Hindlimb muscle (tissue), 1 donor: Measurements from ENCODE around the gene CYP2S1. TPM values are rescaled to one million over a fixed set of nuclear protein-coding genes. Genes with fewer than 3 reads are reported as not detected.
"Not testable (repeated sequence)": the region's sequence is repeated elsewhere in the genome, so short reads cannot be mapped to it uniquely, and the experiment has no call there.

Experiments
- DNase-seq: peaks from one replicate; pipeline ENCODE4 v3.0.0-alpha.2; 2013
- polyA plus RNA-seq: library from polyadenylated mRNA; unstranded; fragments of 120-200 nt; gene quantifications from one replicate; pipeline ENCODE4 v1.2.1, GENCODE V29; 2013; ENCODE audit not compliant: insufficient read length

The CYP2S1 gene
- polyA plus RNA-seq, 1 donor = 0.46 TPM

DNA sequence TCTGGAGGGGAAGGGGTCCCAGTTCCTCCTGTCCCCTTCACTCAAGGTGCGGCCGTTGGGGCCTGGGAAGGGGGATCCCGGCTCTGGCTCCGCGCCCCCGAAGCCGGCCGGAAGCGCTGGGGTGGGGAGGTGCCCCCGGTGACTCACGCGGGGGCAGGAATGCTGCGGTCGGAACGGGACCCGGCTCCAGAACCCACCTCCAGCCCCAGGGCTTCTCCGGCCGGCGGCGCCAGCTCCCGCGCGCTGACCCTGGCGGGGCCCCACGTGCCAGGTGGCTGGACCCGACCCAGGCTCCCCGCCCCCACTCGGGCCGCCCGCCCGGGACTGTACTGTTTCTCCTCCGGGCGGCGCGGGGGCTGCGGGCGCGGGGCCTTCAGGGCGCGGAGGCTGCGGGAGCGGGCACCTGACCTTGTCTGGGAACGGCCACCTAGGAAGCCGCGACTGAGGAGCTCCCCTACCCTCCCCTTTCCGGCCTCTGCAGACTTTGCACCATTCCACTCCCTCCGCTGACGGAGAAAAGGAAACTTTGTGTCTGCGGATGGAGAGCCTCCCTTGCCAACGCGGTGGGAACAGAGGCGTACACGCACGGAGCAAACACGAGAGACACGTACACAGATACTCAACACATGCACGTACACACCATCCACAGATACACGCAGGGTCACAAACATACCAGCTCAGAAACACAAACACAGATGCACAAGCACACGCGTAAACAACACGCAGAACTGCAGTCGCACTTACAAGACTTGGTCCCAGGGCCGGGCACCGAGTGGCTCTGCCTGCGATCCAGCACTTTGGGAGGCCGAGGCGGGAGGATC lies 33.2 kb downstream of the CYP2S1 start:
- DNase-seq = no peak

DNA sequence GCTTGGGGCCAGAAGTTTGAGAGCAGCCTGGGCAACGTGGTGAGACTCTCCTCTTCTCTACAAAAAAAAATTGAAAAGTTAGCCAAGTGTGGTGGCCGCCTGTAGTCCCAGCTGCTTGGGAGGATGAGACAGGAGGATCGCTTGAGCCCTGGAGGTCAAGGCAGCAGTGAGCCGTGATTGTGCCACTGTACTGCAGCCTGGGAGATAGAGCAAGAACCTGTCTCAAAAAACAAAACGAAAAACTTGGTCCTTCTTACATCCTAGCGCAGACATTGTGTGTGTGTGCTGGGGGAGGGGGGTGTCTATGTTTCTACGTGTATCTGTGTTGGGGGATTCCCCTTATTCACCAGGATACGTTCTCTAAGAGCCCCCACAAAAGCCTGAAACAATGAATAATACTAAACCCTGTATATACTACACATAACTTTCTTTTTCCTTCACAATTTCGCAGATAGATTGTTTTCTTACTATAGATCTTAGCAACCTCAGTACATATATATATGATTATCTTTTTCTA lies 33.9 kb downstream of the CYP2S1 start:
- DNase-seq = no peak

DNA sequence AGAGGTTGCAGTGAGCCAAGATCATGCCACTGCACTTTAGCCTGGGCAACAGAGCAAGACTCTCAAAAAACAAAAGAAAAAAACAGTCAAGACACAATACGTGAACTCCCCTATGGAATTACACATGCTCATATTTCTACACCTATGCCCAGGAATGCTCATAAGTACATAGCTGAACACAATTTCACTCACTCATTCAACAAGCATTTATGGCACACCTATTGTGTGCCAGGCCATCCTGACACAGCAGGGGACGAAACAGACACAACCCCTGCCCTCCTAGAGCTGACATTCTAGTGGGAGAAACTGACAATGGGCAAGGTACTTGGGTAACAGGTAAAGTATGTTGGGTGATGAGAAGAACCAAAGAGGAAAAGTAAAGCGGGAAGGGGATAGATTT lies 35.5 kb downstream of the CYP2S1 start:
- DNase-seq = no peak

DNA sequence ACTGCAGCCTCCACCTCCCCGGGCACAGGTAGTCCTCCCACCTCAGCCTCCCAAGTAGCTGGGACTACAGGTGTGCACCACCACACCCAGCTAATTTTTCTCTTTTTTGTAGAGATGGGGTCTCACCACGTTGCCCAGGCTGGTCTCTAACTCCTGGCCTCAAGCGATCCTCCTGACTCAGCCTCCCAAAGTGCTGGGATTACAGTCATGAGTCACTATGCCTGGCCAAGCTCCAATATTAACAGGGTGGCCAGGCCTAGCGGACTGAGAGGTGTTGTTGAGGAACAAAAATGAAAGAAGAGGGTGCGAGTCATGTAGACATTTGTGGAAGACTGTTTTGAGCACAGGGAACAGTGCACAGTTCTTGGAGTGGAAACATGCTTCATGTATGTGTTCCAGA lies 36.3 kb downstream of the CYP2S1 start:
- DNase-seq = not testable (repeated sequence)

DNA sequence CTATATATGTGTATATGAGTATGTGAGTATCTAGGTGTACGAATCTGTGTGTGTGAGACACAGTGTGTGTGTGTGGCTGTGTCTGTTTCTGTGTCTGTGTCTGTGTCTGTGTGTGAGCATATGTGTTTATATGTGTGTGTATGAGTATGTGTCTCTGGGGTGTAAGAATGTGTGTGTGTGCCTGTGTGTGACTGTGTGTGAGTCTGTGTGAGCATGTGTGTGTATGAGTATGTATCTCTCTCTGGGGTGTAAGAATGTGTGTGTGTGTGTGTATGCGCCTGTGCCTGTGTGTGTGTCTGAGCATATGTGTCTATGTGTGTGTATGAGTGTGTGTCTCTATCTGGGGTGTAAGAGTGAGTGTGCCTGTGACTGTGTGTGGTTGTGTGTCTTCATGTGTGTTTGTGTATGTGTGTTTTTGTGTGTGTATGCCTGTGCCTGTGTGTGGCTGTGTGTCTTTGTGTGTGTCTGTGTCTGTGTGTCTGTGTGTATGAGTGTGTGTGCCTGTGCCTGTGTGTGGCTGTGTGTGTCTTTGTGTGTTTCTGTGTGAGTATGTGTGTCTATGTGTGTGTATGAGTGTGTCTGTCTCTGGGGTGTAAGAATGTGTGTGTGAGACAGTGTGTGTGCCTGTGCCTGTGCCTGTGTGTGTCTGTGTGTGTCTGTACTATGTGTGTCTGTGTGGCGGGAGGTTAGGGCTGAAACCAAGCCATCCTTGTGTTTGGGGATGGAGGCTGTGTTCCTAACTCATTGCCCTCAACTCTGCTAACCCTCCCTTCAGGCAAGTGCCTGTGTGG lies 37.2 kb downstream of the CYP2S1 start:
- DNase-seq = no peak

DNA sequence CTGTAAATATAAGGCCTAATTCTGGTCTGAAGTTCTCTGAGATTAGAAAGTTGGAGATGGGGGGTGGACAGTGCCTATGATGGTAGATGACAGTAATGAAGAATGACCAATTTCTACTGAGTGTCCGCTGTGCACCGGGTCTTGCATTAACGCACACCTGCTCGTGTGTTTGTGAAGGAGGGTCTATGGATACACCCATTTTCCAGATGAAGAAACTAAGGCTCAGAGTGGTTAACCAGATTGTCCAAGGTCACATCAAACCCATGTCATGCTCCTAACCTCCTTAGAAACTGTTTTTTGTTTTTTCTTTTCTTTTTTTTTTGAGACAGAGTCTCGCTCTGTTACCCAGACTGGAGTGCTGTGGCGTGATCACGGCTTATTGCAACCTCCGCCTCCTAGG lies 39.7 kb downstream of the CYP2S1 start:
- no peak for DNase-seq

DNA sequence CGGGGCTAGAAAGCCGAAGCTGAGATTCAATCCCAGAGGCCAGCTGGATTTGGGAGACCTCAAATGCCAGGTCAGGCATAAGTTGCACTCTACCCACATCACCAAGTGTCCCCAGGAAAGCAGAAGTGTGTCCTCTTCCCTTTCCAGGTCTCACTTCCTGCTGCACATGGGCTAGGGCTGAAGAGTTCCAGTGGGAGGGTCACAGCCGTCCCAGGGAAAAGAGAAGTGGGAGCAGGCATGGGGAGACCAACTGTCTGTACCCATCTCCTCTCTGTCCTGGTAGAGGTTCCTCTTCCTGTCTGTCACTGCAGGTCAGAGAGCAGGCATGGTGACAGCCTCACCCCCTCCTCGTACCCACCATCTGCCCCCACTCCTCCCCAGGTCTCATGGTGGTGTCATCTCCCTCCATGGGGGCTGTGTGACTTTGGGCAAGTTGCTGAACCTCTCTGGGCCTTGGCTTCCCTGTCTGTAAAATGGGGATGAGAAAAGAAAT lies 40.8 kb downstream of the CYP2S1 start:
- no peak for DNase-seq

DNA sequence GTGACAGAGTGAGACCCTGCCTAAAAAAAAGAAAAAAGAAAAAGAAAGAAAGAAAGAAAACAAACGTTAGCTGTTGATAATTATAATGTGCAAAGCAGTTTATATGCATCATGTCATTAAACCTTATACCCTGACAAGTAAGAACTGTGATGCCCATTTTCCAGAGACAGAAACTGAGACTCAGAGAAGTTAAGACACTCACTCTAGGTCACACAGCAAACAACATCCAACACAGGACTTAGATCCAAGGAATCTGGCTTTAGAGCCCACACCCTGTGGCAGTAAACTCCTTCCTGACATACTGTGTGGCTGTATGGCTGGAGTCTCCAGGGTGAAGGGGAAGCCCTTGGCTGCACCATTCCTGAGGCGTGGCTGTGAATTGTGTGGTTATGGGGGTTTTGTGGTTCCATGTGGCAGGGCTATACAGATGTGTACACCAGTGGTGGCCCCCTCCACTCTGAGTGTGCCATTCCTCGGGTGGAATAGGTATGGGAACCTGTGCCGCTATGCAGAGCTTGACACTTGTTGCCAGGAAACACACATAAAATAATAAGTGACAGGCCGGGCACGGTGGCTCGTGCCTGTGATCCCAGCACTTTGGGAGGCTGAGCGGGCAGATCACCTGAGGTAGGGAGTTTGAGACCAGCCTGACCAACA lies 41.6 kb downstream of the CYP2S1 start:
- no peak for DNase-seq

DNA sequence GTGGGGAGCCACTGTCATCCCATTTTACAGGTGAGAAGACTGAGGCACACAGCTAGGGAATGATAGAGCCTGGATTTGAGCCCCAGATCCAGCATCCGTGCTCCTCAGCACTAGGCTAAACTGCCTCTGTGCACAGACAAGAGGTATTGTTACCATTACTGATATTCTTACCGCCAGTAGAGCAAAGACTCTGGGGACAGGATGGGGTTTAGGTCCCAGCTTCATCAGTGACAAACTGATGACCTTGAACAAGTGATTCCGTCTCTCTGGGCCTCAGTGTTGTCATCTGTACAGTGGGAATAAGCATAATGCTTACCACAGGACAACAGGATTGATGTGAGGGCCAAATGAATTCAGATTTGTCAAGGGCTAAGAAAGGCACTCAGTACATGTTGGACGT lies 42.5 kb downstream of the CYP2S1 start:
- no peak for DNase-seq

DNA sequence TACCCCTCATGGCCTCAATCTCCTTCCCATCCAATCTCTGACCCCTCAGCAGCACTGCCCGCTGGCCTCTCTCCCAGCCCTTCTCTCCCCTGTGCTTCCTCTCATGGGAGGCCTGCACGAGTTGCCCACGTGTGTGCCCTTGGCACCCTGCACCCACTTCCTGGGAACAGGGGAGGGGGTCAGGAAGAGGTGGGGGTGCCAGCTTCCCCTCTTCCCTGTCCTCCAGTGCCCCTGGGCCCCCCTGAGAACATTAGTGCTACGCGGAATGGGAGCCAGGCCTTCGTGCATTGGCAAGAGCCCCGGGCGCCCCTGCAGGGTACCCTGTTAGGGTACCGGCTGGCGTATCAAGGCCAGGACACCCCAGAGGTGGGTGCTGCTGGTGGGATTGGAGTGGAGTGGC lies 45.2 kb downstream of the CYP2S1 start:
- no peak for DNase-seq

DNA sequence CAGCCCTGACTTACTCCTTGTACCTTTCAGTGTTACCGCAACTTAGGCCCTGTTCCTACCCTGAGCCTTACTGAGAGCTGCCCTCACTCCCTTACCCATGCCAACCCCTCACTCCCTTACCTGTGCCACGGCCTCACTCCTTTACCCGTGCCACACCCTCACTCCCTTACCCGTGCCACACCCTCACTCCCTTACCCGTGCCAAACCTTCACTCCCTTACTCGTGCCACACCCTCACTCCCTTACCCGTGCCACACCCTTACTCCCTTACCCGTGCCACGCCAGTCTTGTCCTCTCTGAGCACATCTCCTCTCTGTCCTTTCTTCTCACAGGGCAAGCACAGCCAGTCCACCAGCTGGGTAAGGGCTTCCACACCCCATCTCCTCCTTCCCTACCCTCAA lies 46.3 kb downstream of the CYP2S1 start:
- no peak for DNase-seq

DNA sequence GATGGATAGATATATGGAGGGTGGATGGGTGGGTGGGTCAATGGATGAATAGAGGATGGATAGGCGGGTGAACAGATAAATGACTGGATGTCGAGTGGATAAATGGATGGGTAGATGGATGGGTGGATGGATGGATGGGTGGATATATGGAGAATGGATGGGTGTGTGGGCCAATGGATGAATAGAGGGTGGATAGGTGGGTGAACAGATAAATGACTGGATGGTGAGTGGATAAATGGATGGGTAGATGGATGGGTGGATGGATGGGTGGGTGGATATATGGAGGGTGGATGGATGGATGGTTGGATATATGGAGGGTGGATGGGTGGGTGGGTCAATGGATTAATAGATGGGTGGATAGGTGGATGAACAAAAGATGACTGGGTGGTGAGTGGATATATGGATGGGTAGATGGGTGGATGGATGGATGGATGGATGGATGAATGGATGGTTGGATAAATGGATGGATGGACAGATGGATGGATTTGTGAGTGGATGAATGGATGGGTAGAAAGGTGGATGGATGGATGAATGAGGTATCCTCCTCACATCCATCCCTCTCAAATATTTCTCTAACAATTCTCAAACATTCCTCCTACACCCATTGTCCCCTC lies 47.0 kb downstream of the CYP2S1 start:
- no peak for DNase-seq

DNA sequence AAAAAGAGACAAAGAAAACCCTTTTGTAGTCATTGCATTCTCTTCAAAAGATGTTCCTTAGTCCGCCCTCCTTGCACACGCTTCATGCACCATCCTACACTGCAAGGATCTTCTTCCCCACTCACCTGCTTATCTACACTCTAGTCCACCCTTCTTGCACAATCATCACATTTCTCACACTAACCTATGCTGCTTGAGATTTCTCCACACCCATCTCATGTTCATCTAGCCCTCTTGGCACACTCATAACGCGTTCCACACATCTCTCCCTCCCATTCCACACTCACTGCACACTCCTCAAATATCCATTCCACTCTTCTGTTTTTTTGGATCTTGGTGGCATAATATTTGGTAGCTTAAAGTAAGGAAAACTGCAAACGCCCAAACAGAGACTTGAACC lies 48.8 kb downstream of the CYP2S1 start:
- no peak for DNase-seq

DNA sequence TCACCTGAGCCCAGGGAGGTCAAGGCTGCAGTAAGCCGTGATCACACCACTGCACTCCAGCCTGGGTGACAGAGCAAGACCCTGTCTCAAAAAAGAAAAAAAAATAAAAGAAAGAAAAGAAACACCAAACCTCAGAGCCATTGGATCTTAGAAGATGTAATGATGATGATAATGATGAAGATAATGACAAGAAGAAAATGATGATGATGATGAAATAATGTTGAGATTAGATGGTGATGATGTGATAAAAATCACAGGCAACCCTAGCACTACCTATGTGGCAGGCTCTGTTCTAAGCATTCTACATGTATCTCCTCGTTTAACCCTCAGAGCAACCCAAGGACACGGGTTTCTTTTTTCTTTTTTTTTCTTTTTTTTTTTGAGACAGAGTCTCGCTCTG lies 51.1 kb downstream of the CYP2S1 start:
- no peak for DNase-seq

DNA sequence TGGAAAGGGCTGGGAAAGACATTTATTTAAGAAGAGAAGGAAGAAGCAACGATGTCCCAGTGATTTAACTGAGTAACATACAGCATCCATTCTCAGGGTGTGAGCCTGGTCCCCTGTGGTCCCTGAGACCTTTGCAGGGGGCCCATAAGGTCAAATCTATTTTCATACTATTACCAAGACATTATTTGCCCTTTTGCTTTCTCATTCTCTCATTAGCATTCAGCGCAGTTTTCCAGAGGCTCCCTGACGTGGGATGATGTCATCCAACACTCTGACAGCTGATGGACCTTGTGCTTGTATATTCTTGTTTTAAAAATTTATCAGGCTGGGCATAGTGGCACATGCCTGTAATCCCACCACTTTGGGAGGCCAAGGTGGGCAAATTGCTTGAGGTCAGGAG lies 52.8 kb downstream of the CYP2S1 start:
- DNase-seq = no peak

DNA sequence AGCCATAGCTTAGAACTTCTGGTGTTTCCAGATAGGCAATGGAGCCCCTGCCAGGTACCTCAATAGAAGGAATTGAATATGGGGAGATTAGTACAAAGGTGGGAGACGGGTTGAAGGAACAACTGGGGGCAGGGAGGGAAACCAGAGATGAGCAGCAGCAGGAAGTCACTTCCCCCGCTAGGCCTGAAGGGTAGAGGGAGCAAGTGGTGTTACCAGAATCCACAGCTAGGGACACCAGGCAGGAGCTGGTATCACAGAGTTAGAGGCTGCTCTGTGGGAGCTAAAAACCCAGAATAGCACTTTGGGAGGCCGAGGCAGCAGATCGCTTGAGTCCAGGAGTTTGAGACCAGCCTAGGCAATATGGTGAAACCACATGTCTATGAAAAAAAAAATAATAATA lies 55.9 kb downstream of the CYP2S1 start:
- no peak for DNase-seq

DNA sequence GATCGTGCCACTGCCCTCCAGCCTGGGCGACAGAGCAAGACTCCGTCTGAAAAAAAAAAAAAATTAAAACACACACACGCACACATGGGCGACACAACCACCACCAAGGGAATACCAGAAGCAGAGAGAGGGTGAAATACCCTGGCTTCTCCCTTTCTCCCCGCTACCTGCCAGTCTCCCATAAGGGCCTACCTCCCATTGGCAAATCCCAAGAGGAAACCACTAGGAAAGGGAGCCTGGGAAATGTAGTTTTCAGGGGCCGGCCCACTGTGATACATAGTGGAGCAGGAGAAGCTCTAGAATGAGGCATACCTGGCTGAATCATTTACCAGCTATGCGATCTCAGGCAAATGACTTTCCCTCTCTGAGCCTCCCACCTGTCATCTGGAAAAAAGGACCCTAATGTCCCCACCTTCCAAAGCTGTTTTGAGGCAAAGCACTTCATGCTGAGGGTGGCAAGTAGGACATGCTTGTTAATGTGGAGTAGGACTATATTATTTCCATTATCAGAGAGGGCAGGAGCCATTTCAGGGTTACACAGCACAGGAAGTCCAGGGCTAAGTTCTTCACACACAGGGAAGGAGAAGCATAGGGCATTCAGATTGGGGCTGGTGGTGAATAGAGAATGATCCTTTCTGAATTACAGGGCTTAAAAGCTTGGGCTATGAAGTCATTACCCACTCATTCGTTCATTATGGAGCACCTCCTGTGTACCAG lies 56.8 kb downstream of the CYP2S1 start:
- DNase-seq = no peak

DNA sequence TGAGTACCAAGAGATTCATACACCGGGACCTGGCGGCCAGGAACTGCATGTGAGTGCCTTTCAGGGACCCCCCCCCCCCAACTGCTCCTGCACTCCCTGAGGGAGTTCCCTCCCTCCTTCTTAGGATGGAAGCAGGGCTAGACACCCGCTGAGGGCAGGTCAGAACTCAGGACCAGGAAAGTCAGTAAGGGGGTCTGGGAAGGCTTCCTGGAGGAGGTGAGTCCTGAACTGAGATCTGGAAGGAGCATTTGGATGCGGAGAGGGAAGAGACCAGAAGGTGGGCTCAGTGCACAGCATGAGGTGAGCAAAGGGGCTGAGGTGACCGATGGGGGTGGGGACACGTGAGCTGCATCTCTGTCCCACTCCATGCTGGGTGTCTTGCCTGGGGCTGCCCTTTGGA lies 60.6 kb downstream of the CYP2S1 start:
- no peak for DNase-seq

DNA sequence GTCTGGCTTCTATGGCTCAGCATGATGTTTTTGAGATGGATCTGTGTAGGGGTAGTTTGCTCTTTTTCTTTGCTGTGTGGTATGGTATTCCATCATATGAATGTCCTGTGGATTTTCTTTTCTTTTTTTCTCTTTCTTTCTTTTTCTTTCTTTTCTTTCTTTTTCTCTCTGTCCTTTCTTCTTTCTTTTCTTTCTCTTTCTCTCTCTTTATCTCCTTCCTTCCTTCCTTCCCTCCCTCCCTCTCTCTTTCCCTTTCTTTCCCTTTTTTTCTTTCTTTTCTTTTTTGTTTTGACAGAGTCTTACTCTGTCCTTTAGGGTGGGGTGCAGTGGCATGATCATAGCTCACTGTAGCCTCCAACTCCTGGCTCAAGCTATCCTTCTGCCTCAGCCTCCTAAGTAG lies 62.2 kb downstream of the CYP2S1 start:
- no peak for DNase-seq
